A549 (cell line): ENCODE measurements around the gene COL26A1.

Source experiments
- E2F6 ChIP-seq: IDR thresholded peaks from 2 replicates; pipeline ENCODE4 v1.6.1; 2012; ENCODE audit warnings: low read depth, borderline replicate concordance
- EHMT2 ChIP-seq: fragments of 200-600 bp; sonication (generic); IDR thresholded peaks from 2 replicates; pipeline ENCODE4 v1.6.1; 2016; ENCODE audit warnings: antibody characterized with exemption, low read depth, mild to moderate bottlenecking, moderate library complexity
- FOSL2 ChIP-seq, 2 experiments: fragments of 450-650 bp in 1 of 2; fragments of >200 bp in 1 of 2; sonication (Bioruptor Twin) in 1 of 2; formaldehyde crosslinking; IDR thresholded peaks; 2 replicates each; pipeline versions ENCODE4 v1.5.0 to v1.6.1; 2016 to 2020; ENCODE audit warnings: mild to moderate bottlenecking in 1 of 2, moderate library complexity in 1 of 2
- JUNB ChIP-seq: fragments of >200 bp; sonication (Bioruptor Twin); formaldehyde crosslinking; IDR thresholded peaks from 2 replicates; pipeline ENCODE4 v1.6.1; 2016
- MAX ChIP-seq: IDR thresholded peaks from 2 replicates; pipeline ENCODE4 v1.6.1; 2012
- MYC ChIP-seq: IDR thresholded peaks from 2 replicates; pipeline ENCODE4 v1.6.1; 2012; ENCODE audit warnings: mild to moderate bottlenecking, inconsistent platforms, low read length, improper control_type of control experiment, borderline replicate concordance
- NFE2L2 ChIP-seq: fragments of 150-350 bp; conservative IDR thresholded peaks from 2 replicates; pipeline ENCODE4 v1.6.1; 2014; ENCODE audit warnings: low read length
- NR3C1 ChIP-seq: fragments of >200 bp; sonication (Bioruptor Twin); formaldehyde crosslinking; IDR thresholded peaks from 3 replicates; pipeline ENCODE4 v1.6.1; 2017
- POLR2A ChIP-seq: IDR thresholded peaks from 2 replicates; pipeline ENCODE4 v1.6.1; 2012; ENCODE audit warnings: mild to moderate bottlenecking, low read length
- SREBF2 ChIP-seq: fragments of 450-650 bp; IDR thresholded peaks from 2 replicates; pipeline ENCODE4 v1.6.1; 2014; ENCODE audit warnings: mild to moderate bottlenecking, moderate library complexity
- TF ChIP-seq, protein P1 (sequence below): fragments of >200 bp; sonication (Bioruptor Twin); formaldehyde crosslinking; IDR thresholded peaks from 3 replicates; pipeline ENCODE4 v1.5.1; 2016

GRCh38 chr7:101398396-101399289, 36.0 kb downstream of the COL26A1 start:
- TF ChIP-seq NR3C1: no peak
- TF ChIP-seq MYC: no peak
- no peak for TF ChIP-seq SREBF2
- no peak for TF ChIP-seq JUNB
- TF ChIP-seq POLR2A: no peak
- no peak for TF ChIP-seq MAX
- TF ChIP-seq, protein P1, sequence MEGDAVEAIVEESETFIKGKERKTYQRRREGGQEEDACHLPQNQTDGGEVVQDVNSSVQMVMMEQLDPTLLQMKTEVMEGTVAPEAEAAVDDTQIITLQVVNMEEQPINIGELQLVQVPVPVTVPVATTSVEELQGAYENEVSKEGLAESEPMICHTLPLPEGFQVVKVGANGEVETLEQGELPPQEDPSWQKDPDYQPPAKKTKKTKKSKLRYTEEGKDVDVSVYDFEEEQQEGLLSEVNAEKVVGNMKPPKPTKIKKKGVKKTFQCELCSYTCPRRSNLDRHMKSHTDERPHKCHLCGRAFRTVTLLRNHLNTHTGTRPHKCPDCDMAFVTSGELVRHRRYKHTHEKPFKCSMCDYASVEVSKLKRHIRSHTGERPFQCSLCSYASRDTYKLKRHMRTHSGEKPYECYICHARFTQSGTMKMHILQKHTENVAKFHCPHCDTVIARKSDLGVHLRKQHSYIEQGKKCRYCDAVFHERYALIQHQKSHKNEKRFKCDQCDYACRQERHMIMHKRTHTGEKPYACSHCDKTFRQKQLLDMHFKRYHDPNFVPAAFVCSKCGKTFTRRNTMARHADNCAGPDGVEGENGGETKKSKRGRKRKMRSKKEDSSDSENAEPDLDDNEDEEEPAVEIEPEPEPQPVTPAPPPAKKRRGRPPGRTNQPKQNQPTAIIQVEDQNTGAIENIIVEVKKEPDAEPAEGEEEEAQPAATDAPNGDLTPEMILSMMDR: no peak
- TF ChIP-seq FOSL2 (IDR thresholded peaks at IDR 0.05): no peak
- no peak for TF ChIP-seq FOSL2 (CRISPR knock-in tag; IDR thresholded peaks at IDR 0.05)
- no peak for TF ChIP-seq E2F6
- TF ChIP-seq NFE2L2: no peak
- TF ChIP-seq EHMT2: no peak
